HG03280 (cell line): ENCODE measurements around the gene ARHGAP28.
"Not testable (repeated sequence)": the region's sequence is repeated elsewhere in the genome, so short reads cannot be mapped to it uniquely, and the experiment has no call there.

Experiments used
- ATAC-seq: cut with Tn5 transposase; IDR thresholded peaks from one replicate; pipeline ENCODE4 v1.9.1; 2021; ENCODE audit warnings: mild to moderate bottlenecking, moderate library complexity; ENCODE audit not compliant: unreplicated experiment

The ARHGAP28 gene

GRCh38 chr18:6814882-6815425 lies 85.4 kb downstream of the ARHGAP28 start:
- no peak for ATAC-seq

DNA sequence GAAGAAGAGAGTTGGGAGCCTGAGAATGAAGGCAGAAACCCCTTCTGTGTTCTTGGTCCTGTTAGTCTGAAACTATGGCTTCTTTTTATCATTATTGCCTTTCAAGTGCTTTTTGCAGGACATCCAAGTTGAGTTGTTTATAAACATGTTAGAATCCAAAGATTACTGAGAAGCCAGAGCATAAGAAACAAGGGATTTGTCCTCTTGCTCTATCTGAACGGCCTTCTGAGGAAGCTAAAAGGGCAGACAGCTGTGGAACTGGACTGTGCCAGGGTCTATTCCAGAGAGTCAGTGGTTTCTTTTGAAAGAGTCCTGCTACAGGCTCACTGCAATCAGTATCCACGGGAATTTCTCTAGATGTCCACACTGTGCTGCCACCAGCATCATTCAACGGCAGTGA lies 86.6 kb downstream of the ARHGAP28 start:
- ATAC-seq = no peak

DNA sequence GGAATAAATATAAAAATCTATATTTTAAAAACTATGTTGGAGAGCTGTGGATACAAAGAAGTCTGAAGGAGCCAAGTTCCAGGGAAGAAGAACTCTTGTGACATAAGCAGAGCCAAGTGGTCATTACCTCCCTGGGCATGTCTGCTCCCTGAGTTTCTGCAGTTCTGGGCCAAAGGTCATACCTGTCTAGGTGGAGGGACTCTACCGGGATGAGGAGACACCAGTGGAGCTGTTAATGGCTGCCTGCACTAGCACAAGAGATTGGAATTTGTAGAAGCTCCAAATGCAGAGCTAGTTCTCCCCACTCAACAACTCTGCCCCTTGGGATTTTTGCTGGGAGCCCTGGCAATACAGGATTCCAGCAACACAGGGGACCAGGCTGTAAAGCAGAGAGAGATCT lies 89.8 kb downstream of the ARHGAP28 start:
- no peak for ATAC-seq

DNA sequence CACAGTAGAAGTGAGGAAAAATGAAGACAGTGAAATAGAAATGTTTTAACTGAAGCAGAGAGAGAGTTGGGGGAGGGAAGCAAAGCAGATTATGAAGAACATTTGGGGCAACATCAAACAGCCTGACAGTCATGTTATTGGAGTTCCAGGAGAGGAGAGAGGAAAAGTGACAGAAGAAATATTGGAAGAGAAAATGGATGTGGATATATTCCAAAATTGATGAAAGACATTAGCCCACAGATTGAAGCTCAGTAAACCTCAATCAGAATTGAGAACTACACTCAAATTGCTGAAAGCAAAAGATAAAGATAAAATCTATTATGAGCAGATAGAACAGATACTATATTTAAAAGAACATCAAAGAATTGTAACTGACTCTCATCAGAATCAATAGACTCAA lies 90.8 kb downstream of the ARHGAP28 start:
- no peak for ATAC-seq

DNA sequence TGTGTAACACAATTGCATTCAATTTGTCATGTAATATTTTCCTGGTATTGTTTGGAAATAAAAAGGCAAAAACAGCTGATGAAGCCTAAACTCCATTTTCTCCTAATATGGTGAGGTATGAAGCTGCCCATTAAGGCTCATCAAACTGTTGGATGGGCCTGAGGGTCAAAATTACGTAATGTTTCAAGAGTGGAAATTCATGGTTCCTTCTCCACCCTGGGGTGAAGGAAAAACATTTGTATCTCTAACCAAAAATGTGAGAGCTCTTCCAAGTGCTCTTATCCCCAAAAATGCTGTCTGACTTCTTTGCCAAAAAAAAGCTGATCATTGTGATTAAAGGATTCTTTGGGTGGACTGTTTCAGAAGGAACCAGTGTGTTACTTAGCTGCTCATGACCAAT lies 91.8 kb downstream of the ARHGAP28 start:
- ATAC-seq = no peak

DNA sequence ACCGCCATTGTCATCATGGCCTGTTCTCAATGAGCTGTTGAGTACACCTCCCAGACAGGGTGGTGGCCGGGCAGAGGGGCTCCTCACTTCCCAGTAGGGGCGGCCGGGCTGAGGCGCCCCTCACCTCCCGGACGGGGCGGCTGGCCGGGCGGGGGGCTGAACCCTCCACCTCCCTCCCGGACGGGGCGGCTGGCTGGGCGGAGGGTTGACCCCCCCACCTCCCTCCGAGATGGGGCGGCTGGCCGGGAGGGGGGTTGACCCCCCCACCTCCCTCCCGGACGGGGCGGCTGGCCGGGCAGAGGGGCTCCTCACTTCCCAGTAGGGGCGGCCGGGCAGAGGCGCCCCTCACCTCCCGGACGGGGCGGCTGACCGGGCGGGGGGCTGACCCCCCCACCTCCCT lies 97.6 kb downstream of the ARHGAP28 start:
- not testable (repeated sequence) for ATAC-seq

GRCh38 chr18:6827566-6827965 lies 98.0 kb downstream of the ARHGAP28 start:
- not testable (repeated sequence) for ATAC-seq

GRCh38 chr18:6830916-6831315 lies 101.4 kb downstream of the ARHGAP28 start:
- ATAC-seq = no peak

GRCh38 chr18:6835345-6835744 lies 105.8 kb downstream of the ARHGAP28 start:
- ATAC-seq = no peak

DNA sequence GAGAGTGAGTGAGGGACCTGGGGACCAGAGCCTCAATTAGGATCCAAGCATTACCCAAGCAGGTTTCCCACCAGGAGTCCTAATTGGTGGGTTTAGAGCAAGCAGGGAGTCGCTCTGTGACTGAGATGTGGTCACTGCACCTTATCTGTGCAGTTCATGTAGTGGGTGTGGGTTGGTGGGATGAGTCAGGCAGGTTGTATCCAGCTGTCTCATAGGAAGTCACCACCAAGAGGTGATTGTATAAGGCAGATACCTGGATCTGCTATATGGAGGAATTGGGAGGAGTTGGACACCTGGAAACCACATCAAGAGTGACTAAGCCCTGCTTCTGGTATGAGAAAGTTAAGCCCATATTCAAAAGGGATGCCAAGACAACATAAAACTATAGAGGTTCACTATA lies 106.8 kb downstream of the ARHGAP28 start:
- ATAC-seq = no peak

DNA sequence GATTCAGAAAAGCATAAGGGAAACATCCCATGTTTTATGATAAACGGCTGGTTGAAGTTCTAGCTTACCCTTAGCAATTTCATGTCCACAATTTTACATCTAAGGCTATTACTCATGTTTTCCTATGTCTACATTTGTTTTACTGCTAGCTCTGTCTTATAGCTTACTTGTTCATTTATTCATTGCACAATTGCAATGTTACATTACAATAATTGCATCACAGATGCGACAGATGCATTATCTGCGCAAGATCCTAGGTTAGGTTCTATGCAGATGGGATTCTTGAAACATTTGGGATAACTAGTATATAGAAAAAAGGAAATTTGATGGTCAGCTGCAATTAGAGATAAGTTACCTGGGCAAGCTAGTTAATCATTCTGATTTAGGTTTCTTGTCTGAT lies 108.4 kb downstream of the ARHGAP28 start:
- ATAC-seq = no peak

GRCh38 chr18:6842081-6842480 lies 112.6 kb downstream of the ARHGAP28 start:
- ATAC-seq = no peak

DNA sequence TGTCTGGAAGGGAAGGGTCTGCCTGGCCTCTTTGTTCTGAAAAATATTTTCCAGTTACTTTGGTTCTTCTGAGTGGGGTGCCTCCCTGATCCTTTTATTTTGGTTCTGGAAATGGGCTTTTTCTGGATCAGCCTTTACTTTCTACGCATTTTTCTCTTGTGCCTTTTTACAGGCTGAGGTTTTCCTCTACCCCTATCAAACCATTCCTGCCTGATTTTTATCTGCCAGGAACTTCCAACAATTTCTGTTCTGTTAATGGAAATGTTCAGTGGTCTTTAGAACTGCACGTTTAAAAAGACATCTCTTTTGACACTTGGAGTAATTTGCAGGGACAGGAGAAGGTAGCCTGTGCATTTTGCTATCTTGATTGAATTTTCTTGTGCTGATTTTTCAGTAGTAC lies 113.8 kb downstream of the ARHGAP28 start:
- no peak for ATAC-seq

- ATAC-seq = not testable (repeated sequence)
These were observed 116.0 kb downstream of the ARHGAP28 start for GRCh38 chr18:6845521-6845920.

- ATAC-seq = no peak
These were observed 120.9 kb downstream of the ARHGAP28 start for GRCh38 chr18:6850396-6850795.

GRCh38 chr18:6851480-6851879 lies 122.0 kb downstream of the ARHGAP28 start:
- ATAC-seq = no peak

GRCh38 chr18:6854811-6855210 lies 125.3 kb downstream of the ARHGAP28 start:
- ATAC-seq = no peak

GRCh38 chr18:6855767-6856166 lies 126.3 kb downstream of the ARHGAP28 start:
- ATAC-seq = no peak

GRCh38 chr18:6857300-6857699 lies 127.8 kb downstream of the ARHGAP28 start:
- ATAC-seq = no peak

DNA sequence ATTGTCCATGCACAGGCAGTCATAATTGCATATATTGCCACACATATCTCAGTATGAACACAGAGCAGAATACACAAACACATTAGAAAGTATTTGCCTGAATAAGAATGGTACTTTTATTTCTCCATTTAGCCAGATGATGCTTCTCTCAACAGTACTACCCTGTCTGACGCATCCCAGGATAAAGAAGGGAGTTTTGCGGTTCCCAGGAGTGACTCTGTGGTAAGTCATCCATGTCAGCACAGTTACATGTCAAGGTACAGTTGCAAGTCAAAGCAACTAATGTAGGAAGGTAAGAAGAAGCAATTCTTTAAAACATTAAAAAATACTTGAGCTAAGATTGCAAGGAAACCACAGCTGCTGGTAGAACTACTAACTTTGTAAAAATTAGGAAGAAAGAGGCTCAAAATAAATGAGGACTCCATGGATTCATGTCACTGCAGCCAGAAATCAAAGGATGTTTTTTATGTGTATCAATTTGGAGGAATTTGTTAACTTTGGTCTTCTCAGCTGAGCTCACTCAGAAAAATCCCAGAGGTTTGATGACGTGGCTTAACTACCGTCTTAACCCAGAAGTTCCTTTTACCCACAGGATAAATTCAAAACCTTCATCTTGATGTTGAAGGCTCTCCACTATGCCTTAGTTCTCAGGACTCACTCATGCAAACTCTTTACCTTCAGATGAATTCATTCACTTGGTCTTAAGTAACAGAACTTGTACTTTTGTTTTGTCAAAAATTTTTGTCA lies 130.3 kb downstream of the ARHGAP28 start:
- no peak for ATAC-seq

DNA sequence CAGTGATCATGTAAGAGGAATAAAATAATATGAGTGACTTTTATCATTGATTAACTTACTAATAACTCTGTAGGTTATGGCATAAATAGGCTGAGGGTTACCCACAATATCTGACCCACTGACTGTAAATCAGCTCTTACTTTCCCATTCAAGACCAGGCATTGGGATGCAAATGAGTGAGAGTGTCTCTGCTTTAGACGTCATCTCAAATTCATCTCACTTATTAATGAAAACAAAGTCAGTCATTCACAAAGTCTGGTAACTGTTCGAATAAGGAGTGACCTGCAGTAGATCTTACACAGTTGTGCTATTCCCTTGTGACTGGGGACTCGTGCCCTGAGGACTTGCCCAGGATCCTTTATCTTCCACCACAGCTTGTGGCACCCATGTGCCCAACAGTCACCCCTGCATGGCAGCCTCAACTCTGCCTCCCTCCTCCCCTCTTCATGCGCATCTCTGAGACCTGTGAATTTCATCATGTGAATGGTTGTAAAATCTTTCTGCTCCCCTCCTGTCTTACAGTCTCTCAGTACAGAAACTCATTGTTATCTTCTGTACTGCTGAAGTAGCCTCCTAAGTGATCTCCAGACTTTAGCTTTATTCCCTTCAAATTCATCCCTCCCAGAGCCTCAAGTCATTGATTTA lies 131.4 kb downstream of the ARHGAP28 start:
- no peak for ATAC-seq

DNA sequence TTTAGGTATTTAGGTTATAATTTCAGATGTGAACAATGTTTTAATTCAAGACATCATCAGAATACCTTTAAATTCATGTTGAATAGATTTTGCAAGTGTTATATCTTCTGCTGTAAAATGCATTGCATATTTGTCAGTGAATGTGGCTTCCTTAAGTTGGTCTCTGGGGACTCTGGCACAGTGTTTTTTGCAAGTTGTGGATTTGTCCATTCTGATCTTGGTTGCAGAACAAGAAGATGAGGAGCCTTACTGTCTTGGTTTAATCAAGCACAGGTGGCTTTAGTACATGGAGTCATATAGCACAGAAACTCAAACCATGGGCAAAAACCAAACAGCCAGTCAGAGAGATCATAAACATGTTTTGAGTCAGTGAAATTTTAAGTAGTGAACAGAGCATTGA lies 135.7 kb downstream of the ARHGAP28 start:
- ATAC-seq = no peak
